ENCODE results near the gene SLC27A5.

The SLC27A5 gene

DNA sequence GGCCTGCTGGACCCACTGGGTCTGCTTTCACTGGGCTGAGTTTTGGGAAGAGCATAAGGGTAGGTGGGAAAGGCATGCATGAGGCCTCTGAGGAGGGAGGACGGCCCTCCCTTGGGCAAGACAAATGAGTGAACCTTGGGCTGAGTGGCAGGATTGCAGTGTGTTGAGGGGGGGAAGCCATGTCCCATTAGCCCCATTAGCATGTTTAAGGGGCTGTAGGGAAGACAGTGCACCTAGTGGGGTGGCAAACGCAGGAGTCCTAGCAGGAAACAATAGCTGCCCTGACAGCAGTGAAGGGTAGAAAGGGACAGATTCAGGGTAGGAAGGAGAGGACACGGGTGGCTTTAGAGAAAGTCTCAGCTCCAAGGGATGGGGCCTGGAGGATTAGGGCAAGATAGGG lies 10.9 kb upstream of the SLC27A5 start:
- Histone ChIP-seq H3K36me3 (ENCODE audit: control insufficient read depth, insufficient read depth, low read length) (no peaks in the 10 kb centered on the region), H3K4me3 (replicated peaks; ENCODE audit: low read depth, low read length) (no peak overlapping the region), H3K27me3 (replicated peaks; ENCODE audit: control insufficient read depth, insufficient read depth, low read length) (no peaks in the 10 kb centered on the region)
- TF ChIP-seq, protein P1, sequence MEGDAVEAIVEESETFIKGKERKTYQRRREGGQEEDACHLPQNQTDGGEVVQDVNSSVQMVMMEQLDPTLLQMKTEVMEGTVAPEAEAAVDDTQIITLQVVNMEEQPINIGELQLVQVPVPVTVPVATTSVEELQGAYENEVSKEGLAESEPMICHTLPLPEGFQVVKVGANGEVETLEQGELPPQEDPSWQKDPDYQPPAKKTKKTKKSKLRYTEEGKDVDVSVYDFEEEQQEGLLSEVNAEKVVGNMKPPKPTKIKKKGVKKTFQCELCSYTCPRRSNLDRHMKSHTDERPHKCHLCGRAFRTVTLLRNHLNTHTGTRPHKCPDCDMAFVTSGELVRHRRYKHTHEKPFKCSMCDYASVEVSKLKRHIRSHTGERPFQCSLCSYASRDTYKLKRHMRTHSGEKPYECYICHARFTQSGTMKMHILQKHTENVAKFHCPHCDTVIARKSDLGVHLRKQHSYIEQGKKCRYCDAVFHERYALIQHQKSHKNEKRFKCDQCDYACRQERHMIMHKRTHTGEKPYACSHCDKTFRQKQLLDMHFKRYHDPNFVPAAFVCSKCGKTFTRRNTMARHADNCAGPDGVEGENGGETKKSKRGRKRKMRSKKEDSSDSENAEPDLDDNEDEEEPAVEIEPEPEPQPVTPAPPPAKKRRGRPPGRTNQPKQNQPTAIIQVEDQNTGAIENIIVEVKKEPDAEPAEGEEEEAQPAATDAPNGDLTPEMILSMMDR (IDR thresholded peaks at IDR 0.05; ENCODE audit: insufficient read depth, low read length, poor library complexity, severe bottlenecking), result no peak
- DNase-seq (ENCODE audit: extremely low read depth, insufficient read length), result no peak

DNA sequence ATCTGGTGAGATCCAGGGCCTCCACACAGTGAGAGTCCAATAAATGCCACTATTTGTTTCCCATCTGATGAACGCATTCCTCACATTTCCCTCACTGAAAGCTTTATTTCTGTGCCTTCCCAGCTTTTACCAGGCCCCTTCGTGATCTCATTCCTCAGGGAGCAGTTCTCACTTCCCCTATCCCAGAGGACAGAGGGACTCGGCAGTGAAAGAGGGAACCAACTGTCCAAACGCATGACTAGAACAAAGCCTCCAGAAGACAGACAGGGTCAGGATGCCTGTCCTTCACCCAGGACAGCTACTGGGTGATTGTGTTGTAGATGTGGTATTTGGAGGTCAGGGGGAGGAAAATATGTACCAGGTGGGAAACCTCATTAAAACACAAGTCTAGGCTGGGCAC lies 9.9 kb upstream of the SLC27A5 start:
- H3K36me3 ChIP-seq (ENCODE audit: control insufficient read depth, insufficient read depth, low read length), result peaks cover 5% of the 10 kb centered on the region
- no peak for DNase-seq (ENCODE audit: extremely low read depth, insufficient read length)
- H3K4me3 ChIP-seq (replicated peaks; ENCODE audit: low read depth, low read length), result no peak overlapping the region
- no peaks in the 10 kb centered on the region for H3K27me3 ChIP-seq (replicated peaks; ENCODE audit: control insufficient read depth, insufficient read depth, low read length)
- TF ChIP-seq, protein P1 (IDR thresholded peaks at IDR 0.05; ENCODE audit: insufficient read depth, low read length, poor library complexity, severe bottlenecking), result no peak

DNA sequence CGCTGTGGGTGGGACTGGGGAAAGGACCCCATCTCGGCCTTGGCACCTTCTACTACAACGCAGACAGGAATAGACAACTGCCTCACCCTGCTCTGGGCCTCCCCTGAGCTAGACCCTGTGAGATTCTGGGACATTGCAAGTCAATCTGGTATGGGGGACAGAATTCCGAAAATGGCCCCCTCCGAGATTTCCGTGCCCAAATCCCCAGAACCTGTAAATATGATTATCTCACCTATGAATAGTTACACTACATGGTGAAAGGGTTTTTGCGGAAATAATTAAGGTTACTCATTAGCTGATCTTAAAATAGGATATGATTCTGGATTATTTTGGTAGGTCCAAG lies 8.4 kb upstream of the SLC27A5 start:
- DNase-seq (ENCODE audit: extremely low read depth, insufficient read length), result no peak
- TF ChIP-seq, protein P1 (IDR thresholded peaks at IDR 0.05; ENCODE audit: insufficient read depth, low read length, poor library complexity, severe bottlenecking), result no peak
- Histone ChIP-seq H3K27me3 (replicated peaks; ENCODE audit: control insufficient read depth, insufficient read depth, low read length) (no peaks in the 10 kb centered on the region), H3K4me3 (replicated peaks; ENCODE audit: low read depth, low read length) (peak overlapping the region; percentile 84), H3K36me3 (ENCODE audit: control insufficient read depth, insufficient read depth, low read length) (peaks cover 9% of the 10 kb centered on the region)

DNA sequence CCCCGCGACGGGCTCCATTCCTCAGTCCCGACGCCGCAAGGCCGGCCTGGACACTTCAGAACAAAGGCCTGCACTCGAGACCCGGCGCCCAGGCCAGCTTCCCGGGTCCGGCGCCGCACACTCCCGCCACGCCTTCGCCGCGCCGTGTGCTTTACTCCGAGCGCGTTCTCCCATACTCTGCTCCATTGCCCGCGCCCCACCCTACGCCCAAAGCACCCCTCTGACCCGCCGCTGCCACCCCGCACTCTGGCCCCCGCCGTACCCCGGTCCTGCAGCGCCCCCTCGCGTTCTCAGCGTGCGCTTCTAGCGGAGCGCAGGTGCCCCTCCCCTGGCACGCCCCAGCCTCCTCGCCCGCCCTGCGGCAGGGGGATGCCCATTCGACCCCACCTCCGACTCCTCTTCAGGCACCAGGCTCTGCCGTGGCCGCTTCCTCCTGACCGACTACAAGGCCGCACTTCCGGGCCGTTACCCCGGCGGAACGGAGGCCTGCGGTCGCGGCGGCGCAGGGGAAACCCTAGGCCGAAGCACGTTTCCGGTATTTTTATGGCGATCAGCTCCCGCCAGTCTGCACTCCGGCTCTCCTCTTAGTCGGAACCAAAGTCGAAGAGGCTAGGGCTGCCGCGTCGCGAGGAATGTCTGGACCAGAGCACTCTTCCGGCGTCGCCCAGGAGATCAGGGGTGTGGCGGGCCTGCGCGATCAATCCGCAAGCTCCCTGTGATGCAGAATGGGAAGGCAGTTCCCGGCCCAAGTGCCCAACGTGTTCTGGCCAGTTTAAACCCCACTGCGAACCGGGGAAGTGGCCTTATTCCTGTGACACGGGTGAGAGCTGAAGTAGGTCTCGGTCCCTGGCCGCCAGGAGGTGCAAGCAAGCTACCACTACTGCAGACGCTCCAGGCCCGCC lies 7.8 kb upstream of the SLC27A5 start, which contains the start of gene ZBTB45:
ZBTB45 (minus strand) TSS at position 456 of the 902 bp plus-strand sequence. CDS start 2,137 bp downstream, outside the sequence.
- Histone ChIP-seq H3K27me3 (replicated peaks; ENCODE audit: control insufficient read depth, insufficient read depth, low read length) (no peaks in the 10 kb centered on the region), H3K4me3 (replicated peaks; ENCODE audit: low read depth, low read length) (peak within 1 kb of the TSS; percentile 84), H3K36me3 (ENCODE audit: control insufficient read depth, insufficient read depth, low read length) (peaks cover 9% of the 10 kb centered on the region)
- DNase-seq (ENCODE audit: extremely low read depth, insufficient read length), result peak; percentile 98
- TF ChIP-seq, protein P1 (IDR thresholded peaks at IDR 0.05; ENCODE audit: insufficient read depth, low read length, poor library complexity, severe bottlenecking), result peak; percentile 87

DNA sequence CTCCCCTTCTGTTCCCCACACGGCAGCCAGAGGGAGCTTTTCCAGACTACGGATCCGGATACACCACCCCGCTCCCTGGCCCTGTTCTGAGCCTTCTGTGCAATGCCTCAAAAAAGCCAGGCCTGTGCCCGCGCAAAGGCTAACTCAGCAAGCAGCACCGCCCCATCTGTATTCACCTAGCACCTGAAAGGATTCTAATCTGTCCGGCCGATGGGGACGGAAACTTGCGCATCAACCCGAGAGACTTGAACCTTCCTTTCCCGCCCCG lies 7.2 kb upstream of the SLC27A5 start:
- TF ChIP-seq, protein P1 (IDR thresholded peaks at IDR 0.05; ENCODE audit: insufficient read depth, low read length, poor library complexity, severe bottlenecking), result peak; percentile 49
- H3K4me3 ChIP-seq (replicated peaks; ENCODE audit: low read depth, low read length), result peak overlapping the region; percentile 84
- H3K27me3 ChIP-seq (replicated peaks; ENCODE audit: control insufficient read depth, insufficient read depth, low read length), result no peaks in the 10 kb centered on the region
- no peak for DNase-seq (ENCODE audit: extremely low read depth, insufficient read length)
- H3K36me3 ChIP-seq (ENCODE audit: control insufficient read depth, insufficient read depth, low read length), result peaks cover 9% of the 10 kb centered on the region
